Ovary (tissue), 3 donors: ENCODE data around the gene PLCB1.

Source experiments
- POLR2A ChIP-seq: fragments of 450-650 bp; IDR thresholded peaks from one replicate; pipeline ENCODE4 v1.6.1; 2017; ENCODE audit warnings: antibody characterized with exemption, mild to moderate bottlenecking, moderate library complexity
- TF ChIP-seq, protein P1 (sequence below), 3 donors: fragments of 450-650 bp in 2 of 3; fragments of 200-600 bp in 1 of 3; IDR thresholded peaks; one replicate each; pipeline versions ENCODE4 v1.5.1 to v1.8.0; 2016 to 2022; ENCODE audit warnings: antibody characterized with exemption in 3 of 3, mild to moderate bottlenecking in 1 of 3
- donor health status: DM: no; HTN: no; CAD: no.

DNA sequence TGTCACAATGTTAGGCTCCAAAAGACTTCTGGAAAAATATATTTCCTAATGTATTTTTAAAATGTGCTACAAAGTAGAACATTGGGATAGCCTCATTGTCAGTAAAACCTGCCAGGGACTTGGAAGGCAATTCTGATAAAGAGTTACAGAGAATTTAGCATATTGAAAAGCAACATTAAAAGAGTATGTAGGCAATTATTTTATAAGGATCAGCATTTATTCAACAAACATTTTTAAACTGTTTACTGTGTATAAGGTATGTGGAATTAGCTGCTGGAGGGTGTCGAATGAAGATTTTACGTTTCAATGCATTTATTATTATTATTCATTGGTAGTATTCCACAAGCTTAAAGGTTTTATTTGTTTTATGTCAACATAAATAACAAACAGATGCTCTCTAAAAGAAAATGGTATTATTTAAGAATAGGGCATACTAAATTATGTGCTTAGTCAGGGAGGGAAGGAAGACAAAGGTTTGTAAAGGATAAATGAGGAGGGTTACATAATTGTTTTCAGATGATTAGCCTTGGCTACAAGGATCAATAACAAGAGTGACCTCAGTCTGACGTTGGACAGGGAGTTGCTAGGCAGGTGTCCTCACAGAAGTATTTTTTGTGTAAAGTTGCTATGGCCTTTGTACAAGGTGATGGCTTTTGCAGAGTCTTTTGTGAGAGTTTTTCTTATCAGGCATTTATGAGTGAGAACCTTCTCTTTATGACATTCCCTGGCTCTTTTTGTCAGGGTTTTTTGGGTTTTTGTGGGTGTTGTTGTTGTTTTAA is 623.5 kb downstream of the PLCB1 start:
- TF ChIP-seq, protein P1, sequence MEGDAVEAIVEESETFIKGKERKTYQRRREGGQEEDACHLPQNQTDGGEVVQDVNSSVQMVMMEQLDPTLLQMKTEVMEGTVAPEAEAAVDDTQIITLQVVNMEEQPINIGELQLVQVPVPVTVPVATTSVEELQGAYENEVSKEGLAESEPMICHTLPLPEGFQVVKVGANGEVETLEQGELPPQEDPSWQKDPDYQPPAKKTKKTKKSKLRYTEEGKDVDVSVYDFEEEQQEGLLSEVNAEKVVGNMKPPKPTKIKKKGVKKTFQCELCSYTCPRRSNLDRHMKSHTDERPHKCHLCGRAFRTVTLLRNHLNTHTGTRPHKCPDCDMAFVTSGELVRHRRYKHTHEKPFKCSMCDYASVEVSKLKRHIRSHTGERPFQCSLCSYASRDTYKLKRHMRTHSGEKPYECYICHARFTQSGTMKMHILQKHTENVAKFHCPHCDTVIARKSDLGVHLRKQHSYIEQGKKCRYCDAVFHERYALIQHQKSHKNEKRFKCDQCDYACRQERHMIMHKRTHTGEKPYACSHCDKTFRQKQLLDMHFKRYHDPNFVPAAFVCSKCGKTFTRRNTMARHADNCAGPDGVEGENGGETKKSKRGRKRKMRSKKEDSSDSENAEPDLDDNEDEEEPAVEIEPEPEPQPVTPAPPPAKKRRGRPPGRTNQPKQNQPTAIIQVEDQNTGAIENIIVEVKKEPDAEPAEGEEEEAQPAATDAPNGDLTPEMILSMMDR (IDR thresholded peaks at IDR 0.05), result no peak
- TF ChIP-seq POLR2A, result no peak
